GM19328 (cell line): ENCODE data around the gene SMG9.
"Not testable (repeated sequence)": the region's sequence is repeated elsewhere in the genome, so short reads cannot be mapped to it uniquely, and the experiment has no call there.

ENCODE experiments used
- ATAC-seq: cut with Tn5 transposase; IDR thresholded peaks from one replicate; pipeline ENCODE4 v1.9.1; 2021; ENCODE audit warnings: mild to moderate bottlenecking, moderate library complexity; ENCODE audit not compliant: unreplicated experiment

The SMG9 gene

GRCh38 chr19:43780706-43781525 lies 26.2 kb upstream of the SMG9 start, which contains the start of gene KCNN4:
TSS of gene KCNN4 (minus strand) at chr19:43780973. CDS start at chr19:43780861, 112 bp downstream.
- ATAC-seq: no peak

- ATAC-seq: no peak
Measured at GRCh38 chr19:43779820-43780219, 25.1 kb upstream of the SMG9 start.

GRCh38 chr19:43779147-43779819 lies 24.5 kb upstream of the SMG9 start:
- ATAC-seq: no peak

- no peak for ATAC-seq
Measured at GRCh38 chr19:43778651-43779050, 23.9 kb upstream of the SMG9 start.

- no peak for ATAC-seq
Measured at GRCh38 chr19:43777163-43777695, 22.5 kb upstream of the SMG9 start.

- no peak for ATAC-seq
Measured at GRCh38 chr19:43776286-43776685, 21.5 kb upstream of the SMG9 start.

GRCh38 chr19:43775299-43775890 lies 20.6 kb upstream of the SMG9 start:
- no peak for ATAC-seq

GRCh38 chr19:43774940-43775258 lies 20.1 kb upstream of the SMG9 start:
- ATAC-seq: not testable (repeated sequence)

GRCh38 chr19:43774103-43774939 lies 19.6 kb upstream of the SMG9 start:
- no peak for ATAC-seq

- ATAC-seq: no peak
Measured at GRCh38 chr19:43773725-43774102, 19.0 kb upstream of the SMG9 start.

GRCh38 chr19:43769256-43769655 lies 14.5 kb upstream of the SMG9 start:
- ATAC-seq: no peak

GRCh38 chr19:43768273-43769050 lies 13.7 kb upstream of the SMG9 start:
- no peak for ATAC-seq

GRCh38 chr19:43767818-43768217 lies 13.1 kb upstream of the SMG9 start:
- no peak for ATAC-seq

GRCh38 chr19:43767316-43767715 lies 12.6 kb upstream of the SMG9 start:
- no peak for ATAC-seq

- no peak for ATAC-seq
Measured at GRCh38 chr19:43766755-43767043, 11.9 kb upstream of the SMG9 start.

- ATAC-seq: peak; percentile 61
Measured at GRCh38 chr19:43765109-43765876, 10.5 kb upstream of the SMG9 start.

- not testable (repeated sequence) for ATAC-seq
Measured at GRCh38 chr19:43764684-43765083, 9.9 kb upstream of the SMG9 start.

- no peak for ATAC-seq
Measured at GRCh38 chr19:43763473-43763939, 8.7 kb upstream of the SMG9 start.

- ATAC-seq: no peak
Measured at GRCh38 chr19:43762814-43763213, 8.1 kb upstream of the SMG9 start.
